Vagina (tissue), 2 donors: ENCODE results near the gene BEGAIN.

Experiments
- POLR2AphosphoS5 ChIP-seq, 2 donors: sonication (generic); formaldehyde crosslinking; IDR thresholded peaks; one replicate each; pipeline ENCODE4 v1.9.0; 2017; ENCODE audit warnings: antibody characterized with exemption in 2 of 2, mild to moderate bottlenecking in 2 of 2, low read depth in 1 of 2; ENCODE audit not compliant: insufficient read depth in 1 of 2
- TF ChIP-seq, protein P1 (sequence below), 3 experiments: fragments of 450-650 bp in 2 of 3; fragments of 200-600 bp in 1 of 3; sonication (generic) in 1 of 3; IDR thresholded peaks; one replicate each; pipeline ENCODE4 v1.5.1; 2017 to 2019; ENCODE audit warnings: antibody characterized with exemption in 3 of 3, mild to moderate bottlenecking in 2 of 3, moderate library complexity in 2 of 3

DNA sequence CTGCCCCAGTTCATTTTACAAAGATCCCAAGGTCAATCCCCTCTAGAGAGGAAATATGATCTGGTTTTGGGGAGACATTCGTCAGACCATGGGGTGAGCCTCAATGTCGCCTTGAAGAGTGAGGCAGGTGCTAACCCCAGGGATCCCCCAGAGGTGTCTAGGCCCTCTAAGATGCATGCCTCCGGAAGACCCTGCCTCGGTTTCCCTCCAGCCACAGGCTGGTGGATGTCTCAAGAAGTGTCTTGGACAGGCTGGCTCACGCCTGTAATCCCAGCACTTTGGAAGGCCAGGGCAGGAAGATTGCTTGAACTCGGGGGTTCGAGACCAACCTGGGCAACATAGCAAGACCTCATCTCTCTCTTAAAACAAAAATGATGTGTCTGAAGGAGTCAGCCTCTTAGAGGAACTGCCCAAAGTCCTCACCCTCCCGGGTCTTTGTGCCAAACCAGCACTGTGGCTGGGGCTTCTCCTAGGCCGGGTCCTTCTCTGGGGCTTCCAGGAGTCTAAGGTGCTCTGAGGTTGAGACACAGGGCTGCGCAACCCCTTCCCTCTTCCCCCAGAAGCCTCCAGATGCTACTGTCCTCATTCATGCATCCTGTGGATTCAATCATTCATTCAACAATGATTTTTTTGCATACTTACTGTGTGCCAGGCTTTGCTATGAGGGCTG is 24.7 kb upstream of the BEGAIN start:
- TF ChIP-seq, protein P1, sequence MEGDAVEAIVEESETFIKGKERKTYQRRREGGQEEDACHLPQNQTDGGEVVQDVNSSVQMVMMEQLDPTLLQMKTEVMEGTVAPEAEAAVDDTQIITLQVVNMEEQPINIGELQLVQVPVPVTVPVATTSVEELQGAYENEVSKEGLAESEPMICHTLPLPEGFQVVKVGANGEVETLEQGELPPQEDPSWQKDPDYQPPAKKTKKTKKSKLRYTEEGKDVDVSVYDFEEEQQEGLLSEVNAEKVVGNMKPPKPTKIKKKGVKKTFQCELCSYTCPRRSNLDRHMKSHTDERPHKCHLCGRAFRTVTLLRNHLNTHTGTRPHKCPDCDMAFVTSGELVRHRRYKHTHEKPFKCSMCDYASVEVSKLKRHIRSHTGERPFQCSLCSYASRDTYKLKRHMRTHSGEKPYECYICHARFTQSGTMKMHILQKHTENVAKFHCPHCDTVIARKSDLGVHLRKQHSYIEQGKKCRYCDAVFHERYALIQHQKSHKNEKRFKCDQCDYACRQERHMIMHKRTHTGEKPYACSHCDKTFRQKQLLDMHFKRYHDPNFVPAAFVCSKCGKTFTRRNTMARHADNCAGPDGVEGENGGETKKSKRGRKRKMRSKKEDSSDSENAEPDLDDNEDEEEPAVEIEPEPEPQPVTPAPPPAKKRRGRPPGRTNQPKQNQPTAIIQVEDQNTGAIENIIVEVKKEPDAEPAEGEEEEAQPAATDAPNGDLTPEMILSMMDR (IDR thresholded peaks at IDR 0.05): no peak
- TF ChIP-seq POLR2AphosphoS5 (IDR thresholded peaks at IDR 0.05; ENCODE audit: insufficient read depth in 1 of 2, low read depth in 1 of 2): no peak
